HT1080 (cell line): ENCODE results near the gene MYL5. TPM values are rescaled to one million over a fixed set of nuclear protein-coding genes. Genes with fewer than 3 reads are reported as not detected.
"Not testable (repeated sequence)": the region's sequence is repeated elsewhere in the genome, so short reads cannot be mapped to it uniquely, and the experiment has no call there.

Source experiments
- DNase-seq: peaks from one replicate; pipeline ENCODE4 v3.0.0-alpha.2; 2015; ENCODE audit warnings: low read depth
- total RNA-seq: library from RNA; depleted of rRNA; stranded (reverse); fragments of >200 nt; shearing (Covaris generic); gene quantifications from 2 replicates; pipeline ENCODE4 v1.2.3, GENCODE V29; 2014; rRNA removed

The MYL5 gene
- total RNA-seq, 1 experiment from 2014 or later = 8.5 TPM

GRCh38 chr4:723751-724530 lies 49.6 kb downstream of the MYL5 start:
- DNase-seq = no peak

GRCh38 chr4:725391-726234 lies 51.3 kb downstream of the MYL5 start:
- no peak for DNase-seq

- DNase-seq = no peak
Measured at GRCh38 chr4:726235-726787, 52.0 kb downstream of the MYL5 start.

- DNase-seq = no peak
Measured at GRCh38 chr4:726838-727237, 52.5 kb downstream of the MYL5 start.

- no peak for DNase-seq
Measured at GRCh38 chr4:727576-727975, 53.2 kb downstream of the MYL5 start.

GRCh38 chr4:729336-730315 lies 55.3 kb downstream of the MYL5 start:
- DNase-seq = no peak

GRCh38 chr4:730511-730910 lies 56.2 kb downstream of the MYL5 start:
- DNase-seq = no peak

- DNase-seq = not testable (repeated sequence)
Measured at GRCh38 chr4:730946-731904, 56.9 kb downstream of the MYL5 start.

Other genes starting within 250 kb of the MYL5 start
- 23.0 and 25.7 TPM in 2 replicates for gene ZNF721, start 175.4 kb upstream of the MYL5 start, total RNA-seq
- 44.2 and 45.0 TPM in 2 replicates for gene PIGG, start 175.3 kb upstream of the MYL5 start, total RNA-seq
- gene TMEM271, start 98.2 kb upstream of the MYL5 start, total RNA-seq = not detected in 2 replicates
- gene PDE6B, start 49.0 kb upstream of the MYL5 start, total RNA-seq = 0.03 and 0.18 TPM in 2 replicates
- gene ATP5ME, start 266 bp upstream of the MYL5 start, total RNA-seq = 214 and 483 TPM in 2 replicates
- 0.07 TPM in 1 of 2 replicates, not detected in the other for gene SLC49A3, start 14.6 kb downstream of the MYL5 start, total RNA-seq
- 30.9 and 34.9 TPM in 2 replicates for gene PCGF3, start 31.3 kb downstream of the MYL5 start, total RNA-seq
- gene CPLX1, start 151.6 kb downstream of the MYL5 start, total RNA-seq = not detected in 2 replicates